Thoracic aorta (tissue), 2 donors: Measurements from ENCODE around the gene TOM1L2. TPM values are rescaled to one million over a fixed set of nuclear protein-coding genes. Genes with fewer than 3 reads are reported as not detected.
"Not testable (repeated sequence)": the region's sequence is repeated elsewhere in the genome, so short reads cannot be mapped to it uniquely, and the experiment has no call there.

Experiments used
- ATAC-seq: fragments of 150-250 bp; one replicate; pipeline ENCODE4 v1.8.0; 2017; ENCODE audit warnings: low read depth; ENCODE audit not compliant: insufficient number of reproducible peaks, low FRiP score
- DNase-seq: peaks from one replicate; pipeline ENCODE4 v3.0.0-alpha.2; 2020; ENCODE audit warnings: low spot score
- H3K27ac ChIP-seq, 2 donors: fragments of 200-600 bp; sonication (generic); 1 replicate in 1 of 2; 2 replicates in 1 of 2; pipeline ENCODE4 v1.5.1; 2016; ENCODE audit warnings: mild to moderate bottlenecking in 2 of 2, moderate library complexity in 2 of 2
- H3K27me3 ChIP-seq: fragments of 200-600 bp; sonication (generic); replicated peaks from 2 replicates; pipeline ENCODE4 v1.6.0; 2016; ENCODE audit warnings: mild to moderate bottlenecking; ENCODE audit not compliant: insufficient read depth
- H3K36me3 ChIP-seq: fragments of 200-600 bp; sonication (generic); one replicate; pipeline ENCODE4 v1.5.1; 2016
- H3K4me1 ChIP-seq, 2 donors: fragments of 200-600 bp; sonication (generic); 1 replicate in 1 of 2; 2 replicates in 1 of 2; pipeline versions ENCODE4 v1.5.1 to v1.6.0; 2016; ENCODE audit warnings: low read depth in 2 of 2, mild to moderate bottlenecking in 1 of 2; ENCODE audit not compliant: control insufficient read depth in 1 of 2
- H3K4me3 ChIP-seq: fragments of 200-600 bp; sonication (generic); 2 replicates; pipeline ENCODE4 v1.5.1; 2016; ENCODE audit warnings: mild to moderate bottlenecking
- H3K9me3 ChIP-seq: fragments of 200-600 bp; sonication (generic); 2 replicates; pipeline ENCODE4 v1.5.1; 2016
- total RNA-seq, 2 donors: library from RNA; depleted of rRNA; stranded (reverse); fragments of >200 nt; gene quantifications; one replicate each; pipeline versions ENCODE4 v1.1.0 to v1.2.3, GENCODE V29; 2016
- TF ChIP-seq, protein P1 (sequence below): fragments of 200-600 bp; sonication (generic); IDR thresholded peaks from one replicate; pipeline ENCODE4 v1.5.1; 2019; ENCODE audit warnings: antibody characterized with exemption

TOM1L2 gene
- total RNA-seq, 2 donors from 2014 or later: 63.4 to 185 TPM

DNA sequence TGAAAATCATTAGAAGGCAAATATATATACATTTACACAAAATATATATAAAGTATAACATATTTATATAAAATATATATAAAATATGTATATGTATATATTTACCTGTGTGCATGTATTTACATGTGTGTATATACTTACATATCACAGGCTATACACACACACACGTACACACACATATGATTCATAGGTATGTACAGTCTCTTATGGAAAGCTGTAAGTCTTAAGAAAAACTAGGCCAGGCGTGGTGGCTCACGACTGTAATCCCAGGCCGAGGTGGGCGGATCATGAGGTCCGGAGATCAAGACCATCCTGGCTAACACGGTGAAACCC lies 14.7 kb downstream of the TOM1L2 start:
- no peak for ATAC-seq
- DNase-seq: no peak
- Histone ChIP-seq H3K36me3 (no peaks in the 10 kb centered on the region), H3K27me3 (no peaks in the 10 kb centered on the region), H3K27ac (peak overlapping the region; percentile 49 to 50), H3K9me3 (no peaks in the 10 kb centered on the region), H3K4me3 (no peak overlapping the region), H3K4me1 (peaks cover 25 to 40% of the 10 kb centered on the region in 2 donors)
- TF ChIP-seq, protein P1, sequence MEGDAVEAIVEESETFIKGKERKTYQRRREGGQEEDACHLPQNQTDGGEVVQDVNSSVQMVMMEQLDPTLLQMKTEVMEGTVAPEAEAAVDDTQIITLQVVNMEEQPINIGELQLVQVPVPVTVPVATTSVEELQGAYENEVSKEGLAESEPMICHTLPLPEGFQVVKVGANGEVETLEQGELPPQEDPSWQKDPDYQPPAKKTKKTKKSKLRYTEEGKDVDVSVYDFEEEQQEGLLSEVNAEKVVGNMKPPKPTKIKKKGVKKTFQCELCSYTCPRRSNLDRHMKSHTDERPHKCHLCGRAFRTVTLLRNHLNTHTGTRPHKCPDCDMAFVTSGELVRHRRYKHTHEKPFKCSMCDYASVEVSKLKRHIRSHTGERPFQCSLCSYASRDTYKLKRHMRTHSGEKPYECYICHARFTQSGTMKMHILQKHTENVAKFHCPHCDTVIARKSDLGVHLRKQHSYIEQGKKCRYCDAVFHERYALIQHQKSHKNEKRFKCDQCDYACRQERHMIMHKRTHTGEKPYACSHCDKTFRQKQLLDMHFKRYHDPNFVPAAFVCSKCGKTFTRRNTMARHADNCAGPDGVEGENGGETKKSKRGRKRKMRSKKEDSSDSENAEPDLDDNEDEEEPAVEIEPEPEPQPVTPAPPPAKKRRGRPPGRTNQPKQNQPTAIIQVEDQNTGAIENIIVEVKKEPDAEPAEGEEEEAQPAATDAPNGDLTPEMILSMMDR: no peak

DNA sequence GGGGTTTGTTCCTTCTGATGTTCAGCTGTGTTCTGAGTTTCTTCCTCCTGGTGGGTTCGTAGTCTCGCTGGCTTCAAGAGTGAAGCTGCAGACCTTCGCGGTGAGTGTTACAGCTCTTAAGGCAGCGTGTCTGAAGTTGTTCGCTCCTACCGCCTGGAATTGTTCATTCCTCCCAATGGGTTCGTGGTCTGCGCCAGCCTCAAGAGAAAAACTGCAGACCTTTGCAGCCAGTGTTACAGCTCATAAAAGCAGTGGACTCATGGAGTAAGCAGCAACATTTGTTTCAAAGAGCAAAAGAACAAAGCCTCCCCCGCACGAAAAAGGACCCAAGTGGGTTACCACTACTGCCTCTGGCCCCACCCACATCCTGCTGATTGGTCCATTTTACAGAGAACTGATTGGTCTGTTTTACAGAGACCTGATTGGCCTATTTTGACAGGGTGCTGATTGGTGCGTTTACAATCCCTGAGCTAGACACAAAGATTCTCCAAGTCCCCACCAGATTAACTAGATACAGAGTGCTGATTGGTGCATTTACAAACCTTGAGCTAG lies 16.3 kb downstream of the TOM1L2 start:
- not testable (repeated sequence) for H3K27ac ChIP-seq, DNase-seq

DNA sequence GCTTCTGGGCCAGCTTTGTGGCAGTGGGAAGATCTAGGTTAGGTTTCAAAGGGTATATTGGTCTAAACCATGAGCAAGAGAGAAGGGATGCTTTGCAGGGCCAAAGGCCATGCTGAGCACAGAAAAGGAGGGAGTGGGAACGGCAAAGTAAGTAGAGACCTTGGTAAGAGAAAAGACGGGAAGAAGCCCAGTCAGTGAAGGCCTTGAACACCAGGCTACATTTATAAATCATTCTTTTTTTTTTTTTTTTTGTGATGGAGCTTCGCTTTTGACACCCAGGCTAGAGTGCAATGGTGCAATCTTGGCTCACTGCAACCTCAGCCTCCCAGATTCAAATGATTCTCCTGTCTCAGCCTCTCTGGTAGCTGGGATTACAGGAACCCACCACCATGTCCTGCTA lies 18.1 kb downstream of the TOM1L2 start:
- TF ChIP-seq, protein P1: no peak
- no peak for ATAC-seq
- no peaks in the 10 kb centered on the region for H3K36me3 ChIP-seq

More for the DNA sequence above, 16.3 kb downstream of the TOM1L2 start:
- H3K9me3 ChIP-seq, H3K4me3 ChIP-seq, H3K27me3 ChIP-seq, ATAC-seq, H3K36me3 ChIP-seq: not testable (repeated sequence)
- peaks cover 25 to 40% of the 10 kb centered on the region in 2 donors for H3K4me1 ChIP-seq

DNA sequence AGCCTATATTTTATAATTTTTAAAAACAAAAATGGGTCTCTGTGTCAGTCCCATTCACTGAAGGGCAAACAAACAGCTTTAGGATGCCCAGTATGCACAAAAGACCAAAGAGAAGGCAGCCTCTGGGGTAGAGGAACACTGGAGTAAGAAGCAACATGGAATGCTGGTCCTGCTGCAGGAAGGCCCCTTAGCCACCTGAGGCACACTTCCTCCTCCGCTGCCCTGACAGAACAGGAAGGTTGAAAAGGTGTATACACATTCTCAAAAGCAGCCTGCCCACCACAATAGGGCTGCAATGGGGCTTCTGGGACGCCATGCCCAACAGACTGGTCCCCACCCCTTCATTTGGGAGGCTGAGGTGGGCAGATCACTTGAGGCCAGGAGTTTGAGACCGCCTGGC lies 19.5 kb downstream of the TOM1L2 start:
- H3K9me3 ChIP-seq: no peaks in the 10 kb centered on the region
- peaks cover 4 to 26% of the 10 kb centered on the region in 2 donors for H3K4me1 ChIP-seq
- TF ChIP-seq, protein P1: no peak
- no peaks in the 10 kb centered on the region for H3K27me3 ChIP-seq
- no peak overlapping the region for H3K4me3 ChIP-seq
- H3K27ac ChIP-seq: no peak overlapping the region
- H3K36me3 ChIP-seq: no peaks in the 10 kb centered on the region
- ATAC-seq (no peak), DNase-seq (no peak)

More for the DNA sequence above, 18.1 kb downstream of the TOM1L2 start:
- Histone ChIP-seq H3K27ac (no peak overlapping the region), H3K4me1 (peaks cover 18 to 28% of the 10 kb centered on the region in 2 donors), H3K4me3 (no peak overlapping the region), H3K9me3 (no peaks in the 10 kb centered on the region), H3K27me3 (no peaks in the 10 kb centered on the region)
- no peak for DNase-seq

DNA sequence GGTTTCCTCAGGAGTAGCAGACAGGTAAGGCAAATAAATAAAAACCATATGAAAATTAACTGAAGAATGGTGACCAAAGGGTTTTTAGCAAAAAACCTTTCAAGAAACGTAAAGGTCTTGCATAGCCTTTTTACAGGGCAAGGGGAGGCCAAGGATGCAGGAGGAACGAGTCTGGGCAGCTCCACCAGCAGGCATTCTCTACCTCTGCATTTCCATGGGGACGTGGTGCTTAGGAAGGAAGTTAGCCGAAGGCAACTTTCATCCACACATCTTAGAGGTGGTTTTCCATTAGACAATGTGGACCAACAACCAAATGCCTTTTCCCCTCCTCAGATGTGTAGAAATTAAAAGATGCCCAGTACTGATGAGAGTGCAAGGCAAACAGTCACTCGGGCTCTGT lies 20.7 kb downstream of the TOM1L2 start:
- Histone ChIP-seq H3K36me3 (no peaks in the 10 kb centered on the region), H3K27ac (no peak overlapping the region), H3K9me3 (no peaks in the 10 kb centered on the region), H3K4me3 (no peak overlapping the region), H3K27me3 (no peaks in the 10 kb centered on the region), H3K4me1 (peaks cover 0 to 25% of the 10 kb centered on the region in 2 donors)
- ATAC-seq (no peak), DNase-seq (no peak)
- TF ChIP-seq, protein P1: no peak

DNA sequence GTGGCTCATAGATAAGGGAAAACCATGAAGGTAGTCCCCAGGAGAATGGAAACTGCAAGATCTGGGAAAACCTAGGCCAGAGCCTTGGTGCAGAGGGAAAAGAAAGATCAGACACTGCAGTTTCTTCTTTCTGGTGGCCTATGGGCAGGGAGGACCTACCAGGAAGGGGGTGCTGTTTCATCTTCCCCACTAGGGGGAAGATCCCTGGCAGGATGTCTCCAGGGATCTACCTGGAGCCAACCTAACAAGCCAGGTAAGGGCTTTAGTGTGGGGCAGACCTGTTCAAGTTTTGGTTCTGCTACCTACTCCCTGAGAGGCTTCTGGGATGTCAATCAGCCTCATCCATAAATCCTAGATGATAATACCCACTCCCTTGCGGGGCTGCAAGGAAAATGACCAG lies 21.4 kb downstream of the TOM1L2 start:
- Histone ChIP-seq H3K27ac (no peak overlapping the region), H3K9me3 (no peaks in the 10 kb centered on the region), H3K4me3 (no peak overlapping the region), H3K4me1 (peaks cover 0 to 26% of the 10 kb centered on the region in 2 donors), H3K36me3 (no peaks in the 10 kb centered on the region), H3K27me3 (no peaks in the 10 kb centered on the region)
- TF ChIP-seq, protein P1: no peak
- DNase-seq (no peak), ATAC-seq (no peak)
